ENCODE results near the gene ANO7. TPM values are rescaled to one million over a fixed set of nuclear protein-coding genes. Genes with fewer than 3 reads are reported as not detected.

ANO7 gene
- total RNA-seq, 1 experiment from 2014 or later, result 2.4 TPM

GRCh38 chr2:241226723-241227572 is 38.5 kb downstream of the ANO7 start:
- DNase-seq (ENCODE audit: low read depth), result no peak

- no peak for DNase-seq (ENCODE audit: low read depth)
Measured at GRCh38 chr2:241227594-241227993, 39.1 kb downstream of the ANO7 start.

- DNase-seq (ENCODE audit: low read depth), result no peak
Measured at GRCh38 chr2:241228081-241228859, 39.8 kb downstream of the ANO7 start.

GRCh38 chr2:241228860-241229516 is 40.5 kb downstream of the ANO7 start:
- DNase-seq (ENCODE audit: low read depth), result no peak

- DNase-seq (ENCODE audit: low read depth), result no peak
Measured at GRCh38 chr2:241229563-241230401, 41.3 kb downstream of the ANO7 start.

GRCh38 chr2:241230435-241230834 is 42.0 kb downstream of the ANO7 start:
- DNase-seq (ENCODE audit: low read depth), result no peak

- DNase-seq (ENCODE audit: low read depth), result no peak
Measured at GRCh38 chr2:241232736-241233575, 44.5 kb downstream of the ANO7 start.

- no peak for DNase-seq (ENCODE audit: low read depth)
Measured at GRCh38 chr2:241234066-241234790, 45.8 kb downstream of the ANO7 start.

- no peak for DNase-seq (ENCODE audit: low read depth)
Measured at GRCh38 chr2:241234962-241235740, 46.7 kb downstream of the ANO7 start.

GRCh38 chr2:241235859-241236593 is 47.5 kb downstream of the ANO7 start:
- DNase-seq (ENCODE audit: low read depth), result no peak

GRCh38 chr2:241237047-241237446 is 48.6 kb downstream of the ANO7 start:
- DNase-seq (ENCODE audit: low read depth), result no peak

- DNase-seq (ENCODE audit: low read depth), result no peak
Measured at GRCh38 chr2:241237949-241238371, 49.5 kb downstream of the ANO7 start.

- no peak for DNase-seq (ENCODE audit: low read depth)
Measured at GRCh38 chr2:241238693-241239198, 50.3 kb downstream of the ANO7 start.

GRCh38 chr2:241239552-241240202 is 51.2 kb downstream of the ANO7 start:
- DNase-seq (ENCODE audit: low read depth), result no peak

- DNase-seq (ENCODE audit: low read depth), result no peak
Measured at GRCh38 chr2:241240320-241241004, 52.0 kb downstream of the ANO7 start.

GRCh38 chr2:241241669-241242068 is 53.2 kb downstream of the ANO7 start:
- DNase-seq (ENCODE audit: low read depth), result no peak

- DNase-seq (ENCODE audit: low read depth), result no peak
Measured at GRCh38 chr2:241242306-241242705, 53.8 kb downstream of the ANO7 start.
